ENCODE measurements around the gene SINHCAF.

DNA sequence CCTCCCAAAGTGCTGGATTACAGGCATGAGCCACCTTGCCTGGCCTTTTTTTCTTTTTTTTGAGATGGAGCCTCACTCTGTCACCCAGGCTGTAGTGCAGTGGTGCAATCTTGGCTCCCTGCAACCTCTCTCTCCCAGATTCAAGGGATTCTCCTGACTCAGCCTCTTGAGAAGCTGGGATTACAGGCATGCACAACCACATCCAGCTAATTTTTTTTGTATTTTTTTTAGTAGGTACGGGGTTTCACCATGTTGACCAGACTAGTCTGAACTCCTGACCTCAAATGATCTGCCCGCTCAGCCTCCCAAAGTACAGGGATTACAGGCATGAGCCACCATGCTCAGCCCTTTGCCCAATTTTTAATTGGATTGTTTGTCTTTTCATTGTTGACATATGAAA is 58.0 kb downstream of the SINHCAF start:
- TF ChIP-seq ZNF507 (tag; conservative IDR thresholded peaks at IDR 0.05) (no peak), SMC3 (conservative IDR thresholded peaks at IDR 0.05; ENCODE audit: insufficient read depth, low read depth, low read length) (no peak), RAD21 (CRISPR knock-in tag; conservative IDR thresholded peaks at IDR 0.05 in 1 of 2, IDR thresholded peaks at IDR 0.05 in 1 of 2) (no peak), ZNF121 (CRISPR knock-in tag; conservative IDR thresholded peaks at IDR 0.05) (no peak), ZNF311 (CRISPR knock-in tag; IDR thresholded peaks at IDR 0.05) (no peak), YY1 (IDR thresholded peaks at IDR 0.05; ENCODE audit: borderline replicate concordance in 1 of 3, control insufficient read depth in 1 of 3, extremely low read depth in 1 of 3, insufficient read depth in 3 of 3, insufficient read length in 1 of 3, insufficient replicate concordance in 2 of 3, low read depth in 1 of 3, low read length in 2 of 3) (no peak), ZNF324 (CRISPR knock-in tag; IDR thresholded peaks at IDR 0.05) (no peak), MXI1 (IDR thresholded peaks at IDR 0.05; ENCODE audit: low read depth, low read length) (no peak), FOXP1 (CRISPR knock-in tag; IDR thresholded peaks at IDR 0.05) (no peak), KLF6 (CRISPR knock-in tag; IDR thresholded peaks at IDR 0.05; ENCODE audit: borderline replicate concordance) (no peak), GATA2 (CRISPR knock-in tag; IDR thresholded peaks at IDR 0.05) (no peak)
- TF ChIP-seq, protein P1, sequence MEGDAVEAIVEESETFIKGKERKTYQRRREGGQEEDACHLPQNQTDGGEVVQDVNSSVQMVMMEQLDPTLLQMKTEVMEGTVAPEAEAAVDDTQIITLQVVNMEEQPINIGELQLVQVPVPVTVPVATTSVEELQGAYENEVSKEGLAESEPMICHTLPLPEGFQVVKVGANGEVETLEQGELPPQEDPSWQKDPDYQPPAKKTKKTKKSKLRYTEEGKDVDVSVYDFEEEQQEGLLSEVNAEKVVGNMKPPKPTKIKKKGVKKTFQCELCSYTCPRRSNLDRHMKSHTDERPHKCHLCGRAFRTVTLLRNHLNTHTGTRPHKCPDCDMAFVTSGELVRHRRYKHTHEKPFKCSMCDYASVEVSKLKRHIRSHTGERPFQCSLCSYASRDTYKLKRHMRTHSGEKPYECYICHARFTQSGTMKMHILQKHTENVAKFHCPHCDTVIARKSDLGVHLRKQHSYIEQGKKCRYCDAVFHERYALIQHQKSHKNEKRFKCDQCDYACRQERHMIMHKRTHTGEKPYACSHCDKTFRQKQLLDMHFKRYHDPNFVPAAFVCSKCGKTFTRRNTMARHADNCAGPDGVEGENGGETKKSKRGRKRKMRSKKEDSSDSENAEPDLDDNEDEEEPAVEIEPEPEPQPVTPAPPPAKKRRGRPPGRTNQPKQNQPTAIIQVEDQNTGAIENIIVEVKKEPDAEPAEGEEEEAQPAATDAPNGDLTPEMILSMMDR (IDR thresholded peaks at IDR 0.05 in 2 of 3, conservative IDR thresholded peaks at IDR 0.05 in 1 of 3; ENCODE audit: insufficient read depth in 2 of 3, low read depth in 1 of 3, low read length in 3 of 3): no peak

Measured in K562 (cell line).